Epithelial cell of esophagus (primary cell): ENCODE results near the gene RHOF.

ENCODE experiments used
- DNase-seq: peaks from one replicate; pipeline ENCODE4 v3.0.0; 2010; ENCODE audit warnings: low read depth
- H3K4me3 ChIP-seq: 2 replicates; pipeline ENCODE4 v1.5.1; 2011; ENCODE audit warnings: mild to moderate bottlenecking, low read length, control low read depth
- TF ChIP-seq, protein P1 (sequence below): IDR thresholded peaks from 2 replicates; pipeline ENCODE4 v1.5.1; 2011; ENCODE audit warnings: low read depth, mild to moderate bottlenecking, low read length, control low read depth, inconsistent platforms; ENCODE audit not compliant: insufficient read depth; ENCODE audit errors: missing control alignments

The RHOF gene

DNA sequence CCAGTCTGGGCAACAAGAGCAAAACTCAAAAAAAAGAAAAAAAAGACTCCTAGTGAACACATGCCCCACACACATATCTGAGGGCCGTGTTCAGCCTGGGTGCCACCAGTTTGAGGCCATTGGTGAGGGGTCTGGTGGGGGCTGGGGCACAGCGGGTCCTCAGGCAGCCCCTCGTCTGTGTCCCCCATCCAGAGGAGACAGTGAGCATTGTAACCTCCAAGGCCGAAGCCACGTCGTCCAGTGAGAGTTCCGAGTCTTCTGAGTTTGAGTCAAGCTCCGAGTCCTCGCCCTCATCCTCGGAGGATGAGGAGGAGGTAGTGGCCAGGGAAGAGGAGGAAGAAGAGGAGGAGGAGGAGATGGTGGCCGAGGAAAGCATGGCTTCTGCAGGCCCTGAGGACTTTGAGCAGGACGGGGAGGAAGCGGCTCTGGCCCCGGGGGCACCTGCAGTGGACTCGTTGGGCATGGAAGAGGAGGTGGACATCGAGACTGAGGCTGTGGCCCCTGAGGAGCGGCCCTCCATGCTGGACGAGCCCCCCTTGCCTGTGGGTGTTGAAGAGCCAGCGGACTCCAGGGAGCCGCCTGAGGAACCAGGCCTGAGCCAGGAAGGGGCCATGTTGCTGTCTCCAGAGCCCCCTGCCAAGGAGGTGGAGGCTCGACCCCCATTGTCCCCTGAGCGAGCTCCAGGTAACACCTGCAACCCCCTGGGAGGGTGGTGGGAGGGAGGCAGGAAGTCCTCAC, 25.9 kb upstream of the RHOF start:
- no peak overlapping the region for H3K4me3 ChIP-seq
- TF ChIP-seq, protein P1, sequence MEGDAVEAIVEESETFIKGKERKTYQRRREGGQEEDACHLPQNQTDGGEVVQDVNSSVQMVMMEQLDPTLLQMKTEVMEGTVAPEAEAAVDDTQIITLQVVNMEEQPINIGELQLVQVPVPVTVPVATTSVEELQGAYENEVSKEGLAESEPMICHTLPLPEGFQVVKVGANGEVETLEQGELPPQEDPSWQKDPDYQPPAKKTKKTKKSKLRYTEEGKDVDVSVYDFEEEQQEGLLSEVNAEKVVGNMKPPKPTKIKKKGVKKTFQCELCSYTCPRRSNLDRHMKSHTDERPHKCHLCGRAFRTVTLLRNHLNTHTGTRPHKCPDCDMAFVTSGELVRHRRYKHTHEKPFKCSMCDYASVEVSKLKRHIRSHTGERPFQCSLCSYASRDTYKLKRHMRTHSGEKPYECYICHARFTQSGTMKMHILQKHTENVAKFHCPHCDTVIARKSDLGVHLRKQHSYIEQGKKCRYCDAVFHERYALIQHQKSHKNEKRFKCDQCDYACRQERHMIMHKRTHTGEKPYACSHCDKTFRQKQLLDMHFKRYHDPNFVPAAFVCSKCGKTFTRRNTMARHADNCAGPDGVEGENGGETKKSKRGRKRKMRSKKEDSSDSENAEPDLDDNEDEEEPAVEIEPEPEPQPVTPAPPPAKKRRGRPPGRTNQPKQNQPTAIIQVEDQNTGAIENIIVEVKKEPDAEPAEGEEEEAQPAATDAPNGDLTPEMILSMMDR = no peak
- no peak for DNase-seq

DNA sequence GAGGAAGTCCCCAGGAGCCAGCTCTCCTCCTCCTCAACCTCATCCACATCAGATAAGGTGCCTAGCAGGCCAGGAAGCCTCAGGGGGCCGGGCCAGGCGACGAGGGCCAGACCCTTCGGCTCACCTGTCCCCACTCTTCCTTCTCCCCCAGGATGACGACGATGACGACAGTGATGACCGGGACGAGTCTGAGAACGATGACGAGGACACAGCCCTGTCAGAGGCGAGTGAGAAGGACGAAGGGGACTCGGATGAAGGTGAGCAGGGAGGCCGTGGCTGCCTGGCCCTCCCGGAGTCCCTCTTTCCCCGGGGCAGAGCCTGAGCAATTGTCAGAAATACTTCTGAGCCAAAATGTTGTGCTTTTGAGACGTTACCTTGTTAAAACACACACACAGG, 24.2 kb upstream of the RHOF start:
- DNase-seq = no peak
- H3K4me3 ChIP-seq = no peak overlapping the region
- TF ChIP-seq, protein P1 = no peak

DNA sequence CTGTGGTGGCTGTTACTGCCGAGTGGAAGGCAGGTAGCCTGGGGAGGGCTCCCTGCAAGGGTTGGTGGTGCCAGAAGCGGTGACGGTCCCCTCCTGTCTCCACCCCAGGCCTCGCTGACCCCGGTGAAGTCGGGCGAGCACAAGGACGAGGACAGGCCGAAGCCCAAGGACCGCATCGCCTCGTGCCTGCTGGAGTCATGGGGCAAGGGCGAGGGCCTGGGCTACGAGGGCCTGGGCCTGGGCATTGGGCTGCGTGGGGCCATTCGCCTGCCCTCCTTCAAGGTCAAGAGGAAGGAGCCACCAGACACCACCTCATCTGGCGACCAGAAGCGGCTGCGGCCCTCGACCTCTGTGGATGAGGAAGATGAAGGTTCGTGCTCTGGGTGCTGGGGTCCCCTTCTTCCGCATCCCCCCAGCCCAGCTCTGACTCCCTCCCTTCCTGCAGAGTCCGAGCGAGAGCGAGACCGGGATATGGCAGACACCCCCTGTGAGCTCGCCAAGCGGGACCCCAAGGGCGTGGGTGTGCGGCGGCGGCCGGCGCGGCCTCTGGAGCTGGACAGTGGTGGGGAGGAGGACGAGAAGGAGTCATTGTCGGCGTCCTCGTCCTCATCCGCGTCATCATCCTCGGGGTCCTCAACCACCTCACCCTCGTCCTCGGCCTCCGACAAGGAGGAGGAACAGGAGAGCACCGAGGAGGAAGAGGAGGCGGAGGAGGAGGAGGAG, 23.6 kb upstream of the RHOF start:
- H3K4me3 ChIP-seq = no peak overlapping the region
- TF ChIP-seq, protein P1 = no peak
- DNase-seq = no peak

DNA sequence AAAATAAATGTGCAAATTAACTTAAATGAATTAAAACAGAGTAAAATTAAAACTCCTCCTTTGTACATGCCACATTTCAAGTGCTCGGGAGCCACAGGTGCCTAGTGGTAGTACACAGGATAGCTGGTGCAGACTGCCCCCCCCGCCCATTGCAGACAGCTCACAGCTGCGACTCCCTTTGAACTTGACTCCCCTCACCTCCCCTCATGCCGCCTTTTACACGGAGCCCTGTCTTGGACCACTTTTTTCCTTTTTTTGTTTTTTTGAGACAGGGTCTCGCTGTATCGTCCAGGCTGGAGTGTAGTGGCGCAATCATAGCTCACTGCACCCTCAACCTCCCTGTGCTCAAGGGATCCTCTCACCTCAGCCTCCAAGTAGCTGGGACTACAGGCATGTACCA, 21.8 kb upstream of the RHOF start:
- TF ChIP-seq, protein P1 = no peak

DNA sequence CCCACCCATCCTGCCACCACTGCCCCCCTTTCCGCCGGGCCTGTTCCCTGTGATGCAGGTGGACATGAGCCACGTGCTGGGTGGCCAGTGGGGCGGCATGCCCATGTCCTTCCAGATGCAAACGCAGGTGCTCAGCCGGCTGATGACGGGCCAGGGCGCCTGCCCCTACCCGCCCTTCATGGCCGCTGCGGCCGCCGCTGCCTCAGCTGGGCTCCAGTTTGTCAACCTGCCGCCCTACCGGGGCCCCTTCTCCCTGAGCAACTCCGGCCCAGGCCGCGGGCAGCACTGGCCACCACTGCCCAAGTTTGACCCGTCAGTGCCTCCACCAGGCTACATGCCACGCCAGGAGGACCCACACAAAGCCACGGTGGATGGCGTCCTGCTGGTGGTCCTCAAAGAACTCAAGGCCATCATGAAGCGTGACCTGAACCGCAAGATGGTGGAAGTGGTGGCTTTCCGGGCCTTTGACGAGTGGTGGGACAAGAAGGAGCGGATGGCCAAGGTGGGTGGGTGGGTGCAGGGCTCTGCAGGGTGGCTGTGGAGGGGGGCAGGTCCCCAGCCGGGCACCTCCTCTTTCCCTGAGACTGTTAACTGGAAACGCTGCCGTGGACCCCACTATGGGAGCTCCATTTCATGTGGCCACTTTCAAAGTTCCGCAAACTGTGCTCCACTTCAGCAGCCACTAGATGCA, 21.1 kb upstream of the RHOF start:
- H3K4me3 ChIP-seq = no peak overlapping the region
- no peak for DNase-seq
- TF ChIP-seq, protein P1 = no peak

More for the DNA sequence above, 21.8 kb upstream of the RHOF start:
- DNase-seq = no peak
- no peak overlapping the region for H3K4me3 ChIP-seq

DNA sequence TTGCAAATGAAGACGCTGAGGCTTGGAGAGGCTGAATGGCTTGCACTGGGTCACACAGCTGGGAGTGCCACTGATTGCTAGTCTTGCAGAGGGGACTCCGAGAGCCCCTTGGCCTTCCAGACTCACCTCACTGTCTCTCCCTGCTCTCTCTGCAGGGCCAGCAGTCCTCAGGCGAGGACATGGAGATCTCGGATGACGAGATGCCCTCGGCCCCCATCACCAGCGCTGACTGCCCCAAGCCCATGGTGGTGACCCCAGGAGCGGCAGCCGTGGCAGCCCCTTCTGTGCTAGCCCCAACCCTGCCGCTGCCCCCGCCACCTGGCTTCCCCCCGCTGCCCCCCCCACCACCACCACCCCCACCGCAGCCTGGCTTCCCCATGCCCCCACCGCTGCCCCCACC, 20.5 kb upstream of the RHOF start:
- DNase-seq = no peak
- TF ChIP-seq, protein P1 = no peak
- H3K4me3 ChIP-seq = no peak overlapping the region
